ENCODE measurements around the gene CAMKK1.

The CAMKK1 gene

DNA sequence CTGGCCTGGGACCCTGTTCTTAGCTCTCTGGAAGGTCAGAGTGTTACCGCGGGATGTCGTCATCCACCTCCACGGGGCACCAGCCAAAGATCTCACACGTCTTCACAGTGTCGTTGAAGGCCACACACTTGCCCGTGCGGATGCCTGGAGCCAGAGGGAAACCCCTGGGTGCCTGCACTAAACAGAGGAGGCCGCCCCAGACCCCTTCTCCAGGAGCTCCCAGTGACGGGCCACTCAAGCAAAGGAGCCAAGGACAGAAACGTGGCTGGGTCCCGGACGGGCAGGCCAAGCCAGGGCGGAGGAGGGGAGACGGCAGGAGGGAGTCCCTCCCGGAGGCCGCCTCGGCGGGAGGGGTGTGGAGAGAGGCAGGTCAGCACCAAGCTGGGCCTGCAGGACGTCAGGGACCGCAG lies 11.0 kb upstream of the CAMKK1 start:
- no peaks in the 10 kb centered on the region for H3K36me3 ChIP-seq (ENCODE audit: insufficient read depth)
- no peak overlapping the region for H3K27ac ChIP-seq
- H3K79me2 ChIP-seq (ENCODE audit: insufficient read depth, low read depth) = no peaks in the 10 kb centered on the region
- no peak overlapping the region for H3K4me3 ChIP-seq (IDR thresholded peaks at IDR 0.05; ENCODE audit: insufficient read depth, low read depth, low read length)
- H3K9ac ChIP-seq = no peak overlapping the region
- peaks cover 3% of the 10 kb centered on the region; the same call in 1 of the 2 replicates for H3K27me3 ChIP-seq (ENCODE audit: insufficient read depth, low read depth)
- no peak overlapping the region for H2AFZ ChIP-seq (ENCODE audit: low read depth)
- TF ChIP-seq CTCF (conservative IDR thresholded peaks at IDR 0.05; ENCODE audit: low read depth, low read length) = no peak
- no peaks in the 10 kb centered on the region for H4K20me1 ChIP-seq (ENCODE audit: insufficient read depth)
- H3K4me2 ChIP-seq = no peak overlapping the region
- H3K4me1 ChIP-seq (ENCODE audit: low read depth, poor library complexity, severe bottlenecking) = no peaks in the 10 kb centered on the region

- Histone ChIP-seq H3K36me3 (ENCODE audit: insufficient read depth) (no peaks in the 10 kb centered on the region), H2AFZ (ENCODE audit: low read depth) (no peak overlapping the region), H3K4me2 (no peak overlapping the region), H3K4me3 (IDR thresholded peaks at IDR 0.05; ENCODE audit: insufficient read depth, low read depth, low read length) (no peak overlapping the region), H4K20me1 (ENCODE audit: insufficient read depth) (no peaks in the 10 kb centered on the region), H3K27ac (no peak overlapping the region), H3K9ac (no peak overlapping the region), H3K4me1 (ENCODE audit: low read depth, poor library complexity, severe bottlenecking) (no peaks in the 10 kb centered on the region), H3K79me2 (ENCODE audit: insufficient read depth, low read depth) (no peaks in the 10 kb centered on the region), H3K27me3 (ENCODE audit: insufficient read depth, low read depth) (peaks cover 3% of the 10 kb centered on the region; the same call in 1 of the 2 replicates)
- no peak for TF ChIP-seq CTCF (conservative IDR thresholded peaks at IDR 0.05; ENCODE audit: low read depth, low read length)
Measured at GRCh38 chr17:3903051-3903825, 10.4 kb upstream of the CAMKK1 start.

- Histone ChIP-seq H3K27me3 (ENCODE audit: insufficient read depth, low read depth) (peaks cover 3% of the 10 kb centered on the region; the same call in 1 of the 2 replicates), H3K36me3 (ENCODE audit: insufficient read depth) (no peaks in the 10 kb centered on the region), H3K4me2 (no peak overlapping the region), H4K20me1 (ENCODE audit: insufficient read depth) (no peaks in the 10 kb centered on the region), H3K9ac (no peak overlapping the region), H3K4me1 (ENCODE audit: low read depth, poor library complexity, severe bottlenecking) (no peaks in the 10 kb centered on the region), H3K27ac (no peak overlapping the region), H2AFZ (ENCODE audit: low read depth) (no peak overlapping the region), H3K4me3 (IDR thresholded peaks at IDR 0.05; ENCODE audit: insufficient read depth, low read depth, low read length) (no peak overlapping the region), H3K79me2 (ENCODE audit: insufficient read depth, low read depth) (no peaks in the 10 kb centered on the region)
- no peak for TF ChIP-seq CTCF (conservative IDR thresholded peaks at IDR 0.05; ENCODE audit: low read depth, low read length)
Measured at GRCh38 chr17:3900646-3901045, 7.8 kb upstream of the CAMKK1 start.

GRCh38 chr17:3897731-3898130 lies 4.9 kb upstream of the CAMKK1 start:
- Histone ChIP-seq H3K79me2 (ENCODE audit: insufficient read depth, low read depth) (no peaks in the 10 kb centered on the region), H3K27ac (no peak overlapping the region), H3K4me2 (no peak overlapping the region), H3K36me3 (ENCODE audit: insufficient read depth) (no peaks in the 10 kb centered on the region), H2AFZ (ENCODE audit: low read depth) (no peak overlapping the region), H3K27me3 (ENCODE audit: insufficient read depth, low read depth) (peaks cover 3% of the 10 kb centered on the region; the same call in 1 of the 2 replicates), H3K9ac (no peak overlapping the region), H3K4me3 (IDR thresholded peaks at IDR 0.05; ENCODE audit: insufficient read depth, low read depth, low read length) (no peak overlapping the region), H3K4me1 (ENCODE audit: low read depth, poor library complexity, severe bottlenecking) (peaks cover 4% of the 10 kb centered on the region), H4K20me1 (ENCODE audit: insufficient read depth) (no peaks in the 10 kb centered on the region)
- TF ChIP-seq CTCF (conservative IDR thresholded peaks at IDR 0.05; ENCODE audit: low read depth, low read length) = no peak

Data from KMS-11 (cell line).